ENCODE results near the gene CCDC178.

GRCh38 chr18:33074125-33074524, 366.4 kb downstream of the CCDC178 start:
- TF ChIP-seq CTCF (IDR thresholded peaks at IDR 0.05; ENCODE audit: low read depth, low read length, poor library complexity, severe bottlenecking) (no peak), EZH2phosphoT487 (IDR thresholded peaks at IDR 0.05; ENCODE audit: borderline replicate concordance, low read length) (no peak)
